Measurements from ENCODE around the gene PSTPIP2. TPM values are rescaled to one million over a fixed set of nuclear protein-coding genes. Genes with fewer than 3 reads are reported as not detected.

The PSTPIP2 gene
- total RNA-seq, 1 experiment from 2014 or later, result 1.9 TPM

- no peak for TF ChIP-seq GRHL2 (CRISPR knock-in tag; IDR thresholded peaks at IDR 0.05; ENCODE audit: insufficient replicate concordance, severe bottlenecking)
- no peak for TF ChIP-seq USF2 (CRISPR knock-in tag; IDR thresholded peaks at IDR 0.05)
- TF ChIP-seq ETV6 (CRISPR knock-in tag; IDR thresholded peaks at IDR 0.05), result no peak
- TF ChIP-seq IRF2 (CRISPR knock-in tag; IDR thresholded peaks at IDR 0.05; ENCODE audit: borderline replicate concordance, low read depth), result no peak
Observed at GRCh38 chr18:46040747-46041104, 31.3 kb downstream of the PSTPIP2 start (continued).

- no peak for DNase-seq (ENCODE audit: low spot score)
- H3K27me3 Mint-ChIP-seq (ENCODE audit: low read depth), result no peaks in the 10 kb centered on the region
- peaks cover 11% of the 10 kb centered on the region for H3K4me1 Mint-ChIP-seq
- H3K4me3 Mint-ChIP-seq, result no peak overlapping the region
- no peak overlapping the region for H3K27ac Mint-ChIP-seq
- ChIA-PET CTCF (interaction anchor here (0.6 to 3.1 kb wide), 2 partner anchors 26 to 33 kb away, joined by 3 to 12 read pairs; no protein-coding TSS in a partner anchor), POLR2A (no interaction called here)
- H3K36me3 Mint-ChIP-seq, result no peaks in the 10 kb centered on the region
- no peak for ATAC-seq
- no peaks in the 10 kb centered on the region for H3K9me3 Mint-ChIP-seq
- TF ChIP-seq SP1 (CRISPR knock-in tag; conservative IDR thresholded peaks at IDR 0.05) (no peak), ATF2 (CRISPR knock-in tag; IDR thresholded peaks at IDR 0.05; ENCODE audit: borderline replicate concordance, low read depth) (no peak), ZNF512 (CRISPR knock-in tag; IDR thresholded peaks at IDR 0.05; ENCODE audit: borderline replicate concordance) (no peak), ZNF671 (CRISPR knock-in tag; IDR thresholded peaks at IDR 0.05) (no peak), ZBTB43 (CRISPR knock-in tag; IDR thresholded peaks at IDR 0.05) (no peak), ARID4B (CRISPR knock-in tag; IDR thresholded peaks at IDR 0.05; ENCODE audit: borderline replicate concordance) (no peak), HMGXB4 (CRISPR knock-in tag; IDR thresholded peaks at IDR 0.05) (no peak), ZNF317 (CRISPR knock-in tag; IDR thresholded peaks at IDR 0.05; ENCODE audit: borderline replicate concordance, low read depth) (no peak)
Observed at GRCh38 chr18:46040033-46040746, 31.9 kb downstream of the PSTPIP2 start.
